Stomach (tissue), 4 donors: ENCODE measurements around the gene IQGAP2.

ENCODE experiments used
- EP300 ChIP-seq: sonication (generic); formaldehyde crosslinking; IDR thresholded peaks from one replicate; pipeline ENCODE4 v1.6.1; 2017; ENCODE audit warnings: antibody characterized with exemption
- POLR2A ChIP-seq, 4 donors: fragments of 450-650 bp; IDR thresholded peaks; one replicate each; pipeline ENCODE4 v1.6.1; 2016; ENCODE audit warnings: antibody characterized with exemption in 4 of 4, control low read depth in 2 of 4, mild to moderate bottlenecking in 1 of 4, moderate library complexity in 1 of 4
- POLR2AphosphoS5 ChIP-seq, 3 donors: sonication (generic); formaldehyde crosslinking; IDR thresholded peaks; one replicate each; pipeline ENCODE4 v1.6.1; 2016; ENCODE audit warnings: antibody characterized with exemption in 3 of 3
- TF ChIP-seq, protein P1 (sequence below), 7 experiments: fragments of 450-650 bp in 4 of 7; fragments of 200-600 bp in 3 of 7; sonication (generic) in 3 of 7; IDR thresholded peaks; one replicate each; pipeline ENCODE4 v1.5.1; 2016 to 2019; ENCODE audit warnings: antibody characterized with exemption in 7 of 7, control low read depth in 2 of 7, mild to moderate bottlenecking in 1 of 7

GRCh38 chr5:76548525-76549229 lies 145.6 kb downstream of the IQGAP2 start:
- no peak for TF ChIP-seq POLR2A (IDR thresholded peaks at IDR 0.05)
- TF ChIP-seq POLR2AphosphoS5 (IDR thresholded peaks at IDR 0.05) = peak in 1 of 3 donors; percentile 65
- TF ChIP-seq EP300 = no peak
- TF ChIP-seq, protein P1, sequence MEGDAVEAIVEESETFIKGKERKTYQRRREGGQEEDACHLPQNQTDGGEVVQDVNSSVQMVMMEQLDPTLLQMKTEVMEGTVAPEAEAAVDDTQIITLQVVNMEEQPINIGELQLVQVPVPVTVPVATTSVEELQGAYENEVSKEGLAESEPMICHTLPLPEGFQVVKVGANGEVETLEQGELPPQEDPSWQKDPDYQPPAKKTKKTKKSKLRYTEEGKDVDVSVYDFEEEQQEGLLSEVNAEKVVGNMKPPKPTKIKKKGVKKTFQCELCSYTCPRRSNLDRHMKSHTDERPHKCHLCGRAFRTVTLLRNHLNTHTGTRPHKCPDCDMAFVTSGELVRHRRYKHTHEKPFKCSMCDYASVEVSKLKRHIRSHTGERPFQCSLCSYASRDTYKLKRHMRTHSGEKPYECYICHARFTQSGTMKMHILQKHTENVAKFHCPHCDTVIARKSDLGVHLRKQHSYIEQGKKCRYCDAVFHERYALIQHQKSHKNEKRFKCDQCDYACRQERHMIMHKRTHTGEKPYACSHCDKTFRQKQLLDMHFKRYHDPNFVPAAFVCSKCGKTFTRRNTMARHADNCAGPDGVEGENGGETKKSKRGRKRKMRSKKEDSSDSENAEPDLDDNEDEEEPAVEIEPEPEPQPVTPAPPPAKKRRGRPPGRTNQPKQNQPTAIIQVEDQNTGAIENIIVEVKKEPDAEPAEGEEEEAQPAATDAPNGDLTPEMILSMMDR (IDR thresholded peaks at IDR 0.05) = no peak
